Hepatocyte (in vitro differentiated cells): Measurements from ENCODE around the gene TCEA2. TPM values are rescaled to one million over a fixed set of nuclear protein-coding genes. Genes with fewer than 3 reads are reported as not detected.

ENCODE experiments used
- DNase-seq: peaks from one replicate; pipeline ENCODE4 v3.0.0-alpha.2; 2016; ENCODE audit warnings: low spot score
- H2AFZ ChIP-seq: fragments of 200-600 bp; sonication (generic); 2 replicates; pipeline ENCODE4 v1.6.0; 2016; ENCODE audit warnings: antibody characterized with exemption, mild to moderate bottlenecking
- H3K27ac ChIP-seq: fragments of 200-600 bp; sonication (generic); 2 replicates; pipeline ENCODE4 v1.5.1; 2016; ENCODE audit warnings: mild to moderate bottlenecking
- H3K27me3 ChIP-seq: fragments of 200-600 bp; sonication (generic); 2 replicates; pipeline ENCODE4 v1.6.1; 2016
- H3K36me3 ChIP-seq: fragments of 200-600 bp; sonication (generic); replicated peaks from 2 replicates; pipeline ENCODE4 v1.5.1; 2016; ENCODE audit warnings: low read depth; ENCODE audit not compliant: insufficient read depth
- H3K4me1 ChIP-seq: fragments of 200-600 bp; sonication (generic); 2 replicates; pipeline ENCODE4 v1.5.1; 2016; ENCODE audit warnings: mild to moderate bottlenecking, moderate library complexity; ENCODE audit not compliant: insufficient read depth
- H3K4me2 ChIP-seq: fragments of 200-600 bp; sonication (generic); 2 replicates; pipeline ENCODE4 v1.6.0; 2016
- H3K4me3 ChIP-seq: fragments of 200-600 bp; sonication (generic); 2 replicates; pipeline ENCODE4 v1.5.1; 2016; ENCODE audit warnings: mild to moderate bottlenecking
- H3K79me2 ChIP-seq: fragments of 200-600 bp; sonication (generic); 2 replicates; pipeline ENCODE4 v1.6.0; 2017; ENCODE audit warnings: mild to moderate bottlenecking
- H3K9me2 ChIP-seq: fragments of 200-600 bp; sonication (generic); replicated peaks from 2 replicates; pipeline ENCODE4 v1.6.0; 2017; ENCODE audit warnings: mild to moderate bottlenecking; ENCODE audit not compliant: insufficient read depth
- H3K9me3 ChIP-seq: fragments of 200-600 bp; sonication (generic); 2 replicates; pipeline ENCODE4 v1.5.1; 2016; ENCODE audit warnings: low read depth, mild to moderate bottlenecking
- H4K20me1 ChIP-seq: fragments of 200-600 bp; sonication (generic); 2 replicates; pipeline ENCODE4 v1.6.0; 2016; ENCODE audit warnings: mild to moderate bottlenecking; ENCODE audit not compliant: insufficient read depth, poor library complexity, severe bottlenecking
- EZH2 ChIP-seq: fragments of 200-600 bp; sonication (generic); IDR thresholded peaks from 2 replicates; pipeline ENCODE4 v1.6.1; 2016; ENCODE audit warnings: antibody characterized with exemption, mild to moderate bottlenecking, borderline replicate concordance
- EZH2phosphoT487 ChIP-seq: fragments of 200-600 bp; sonication (generic); IDR thresholded peaks from one replicate; pipeline ENCODE4 v1.6.1; 2018; ENCODE audit warnings: antibody characterized with exemption, mild to moderate bottlenecking, low read depth, moderate library complexity; ENCODE audit not compliant: unreplicated experiment, severe bottlenecking
- WGBS: methylation state at CpG from one replicate; pipeline ENCODE4 v1.1.6; 2016; ENCODE audit warnings: low lambda C conversion rate; ENCODE audit errors: missing lambda C conversion rate; 5-methylcytosine and 5-hydroxymethylcytosine counted together
- polyA plus RNA-seq: library from polyadenylated mRNA; unstranded; fragments of >200 nt; fragmentation: Nextera tagmentation; extraction: Ambion mirVana; gene quantifications from 2 replicates; pipeline ENCODE4 v1.2.1, GENCODE V29; 2016
- total RNA-seq: library from RNA; depleted of rRNA; stranded (reverse); fragments of >200 nt; gene quantifications from 2 replicates; pipeline ENCODE4 v1.2.3, GENCODE V29; 2014
- TF ChIP-seq, protein P1 (sequence below): fragments of 200-600 bp; sonication (generic); IDR thresholded peaks from 2 replicates; pipeline ENCODE4 v1.5.1; 2016; ENCODE audit warnings: antibody characterized with exemption, mild to moderate bottlenecking; ENCODE audit not compliant: poor library complexity

Gene TCEA2
- total and polyA plus RNA-seq, 2 experiments from 2014 or later: 26.0 to 74.2 TPM

- H3K9me2 ChIP-seq: no peaks in the 10 kb centered on the region
- no peaks in the 10 kb centered on the region for H3K27me3 ChIP-seq
- no peak overlapping the region for H3K27ac ChIP-seq
- H3K4me3 ChIP-seq: no peak overlapping the region
- 86% methylated on average over 17 of the region's 17 CpGs for WGBS
- no peak overlapping the region for H2AFZ ChIP-seq
- TF ChIP-seq EZH2: no peak
- TF ChIP-seq, protein P1, sequence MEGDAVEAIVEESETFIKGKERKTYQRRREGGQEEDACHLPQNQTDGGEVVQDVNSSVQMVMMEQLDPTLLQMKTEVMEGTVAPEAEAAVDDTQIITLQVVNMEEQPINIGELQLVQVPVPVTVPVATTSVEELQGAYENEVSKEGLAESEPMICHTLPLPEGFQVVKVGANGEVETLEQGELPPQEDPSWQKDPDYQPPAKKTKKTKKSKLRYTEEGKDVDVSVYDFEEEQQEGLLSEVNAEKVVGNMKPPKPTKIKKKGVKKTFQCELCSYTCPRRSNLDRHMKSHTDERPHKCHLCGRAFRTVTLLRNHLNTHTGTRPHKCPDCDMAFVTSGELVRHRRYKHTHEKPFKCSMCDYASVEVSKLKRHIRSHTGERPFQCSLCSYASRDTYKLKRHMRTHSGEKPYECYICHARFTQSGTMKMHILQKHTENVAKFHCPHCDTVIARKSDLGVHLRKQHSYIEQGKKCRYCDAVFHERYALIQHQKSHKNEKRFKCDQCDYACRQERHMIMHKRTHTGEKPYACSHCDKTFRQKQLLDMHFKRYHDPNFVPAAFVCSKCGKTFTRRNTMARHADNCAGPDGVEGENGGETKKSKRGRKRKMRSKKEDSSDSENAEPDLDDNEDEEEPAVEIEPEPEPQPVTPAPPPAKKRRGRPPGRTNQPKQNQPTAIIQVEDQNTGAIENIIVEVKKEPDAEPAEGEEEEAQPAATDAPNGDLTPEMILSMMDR: no peak
- TF ChIP-seq EZH2phosphoT487: no peak
- H3K36me3 ChIP-seq: no peaks in the 10 kb centered on the region
- H3K4me2 ChIP-seq: no peak overlapping the region
- peaks cover 7% of the 10 kb centered on the region for H4K20me1 ChIP-seq
- H3K79me2 ChIP-seq: no peaks in the 10 kb centered on the region
- no peaks in the 10 kb centered on the region for H3K9me3 ChIP-seq
- no peak for DNase-seq
- peaks cover 5% of the 10 kb centered on the region for H3K4me1 ChIP-seq
Measured at GRCh38 chr20:64022671-64023360, 40.2 kb upstream of the TCEA2 start.

GRCh38 chr20:64023361-64024140, 39.4 kb upstream of the TCEA2 start:
- H3K27me3 ChIP-seq: no peaks in the 10 kb centered on the region

GRCh38 chr20:64024141-64024990, 38.6 kb upstream of the TCEA2 start:
- DNase-seq: peak; percentile 72
- H3K9me3 ChIP-seq: no peaks in the 10 kb centered on the region
- TF ChIP-seq EZH2phosphoT487 (no peak), EZH2 (no peak)
- TF ChIP-seq, protein P1: no peak
- no peak overlapping the region for H3K4me2 ChIP-seq
- no peaks in the 10 kb centered on the region for H3K79me2 ChIP-seq
- peaks cover 7% of the 10 kb centered on the region for H4K20me1 ChIP-seq
- 65% methylated on average over 17 of the region's 17 CpGs for WGBS
- no peaks in the 10 kb centered on the region for H3K27me3 ChIP-seq
- H3K4me1 ChIP-seq: peaks cover 5% of the 10 kb centered on the region
- no peaks in the 10 kb centered on the region for H3K36me3 ChIP-seq
- no peak overlapping the region for H2AFZ ChIP-seq
- H3K9me2 ChIP-seq: no peaks in the 10 kb centered on the region
- no peak overlapping the region for H3K4me3 ChIP-seq
- H3K27ac ChIP-seq: no peak overlapping the region

More at GRCh38 chr20:64023361-64024140, 39.4 kb upstream of the TCEA2 start:
- no peaks in the 10 kb centered on the region for H3K36me3 ChIP-seq
- no peaks in the 10 kb centered on the region for H3K79me2 ChIP-seq
- TF ChIP-seq EZH2 (no peak), EZH2phosphoT487 (no peak)
- TF ChIP-seq, protein P1: no peak
- no peaks in the 10 kb centered on the region for H3K9me2 ChIP-seq
- no peak for DNase-seq
- no peak overlapping the region for H2AFZ ChIP-seq
- no peak overlapping the region for H3K27ac ChIP-seq
- H3K4me2 ChIP-seq: no peak overlapping the region
- no peaks in the 10 kb centered on the region for H3K9me3 ChIP-seq
- no peak overlapping the region for H3K4me3 ChIP-seq
- peaks cover 7% of the 10 kb centered on the region for H4K20me1 ChIP-seq
- WGBS: 76% methylated on average over 15 of the region's 15 CpGs
- peaks cover 5% of the 10 kb centered on the region for H3K4me1 ChIP-seq
